GM23338 (cell line): ENCODE data around the gene DNAH10. TPM values are rescaled to one million over a fixed set of nuclear protein-coding genes. Genes with fewer than 3 reads are reported as not detected.

Experiments used
- ATAC-seq: fragments of 200-7000 bp; cut with Tn5 transposase; 3 replicates; pipeline ENCODE4 v1.9.1; 2020
- DNase-seq: peaks from one replicate; pipeline ENCODE4 v3.0.0-alpha.2; 2015; ENCODE audit warnings: low spot score
- H2AFZ ChIP-seq: fragments of 200-600 bp; sonication (generic); 2 replicates; pipeline ENCODE4 v1.8.0; 2016; ENCODE audit warnings: antibody characterized with exemption, mild to moderate bottlenecking, moderate library complexity
- H3F3A ChIP-seq: fragments of 200-600 bp; sonication (generic); replicated peaks from 2 replicates; pipeline ENCODE4 v1.8.0; 2017; ENCODE audit warnings: antibody characterized with exemption, mixed run types, low read depth
- H3K27ac ChIP-seq: fragments of 200-600 bp; sonication (generic); 2 replicates; pipeline ENCODE4 v1.6.1; 2016; ENCODE audit warnings: low read depth
- H3K27me3 ChIP-seq: fragments of 200-600 bp; sonication (generic); 2 replicates; pipeline ENCODE4 v1.8.0; 2016; ENCODE audit warnings: mild to moderate bottlenecking, mixed run types, moderate library complexity; ENCODE audit not compliant: insufficient read depth
- H3K36me3 ChIP-seq: fragments of 200-600 bp; sonication (generic); 2 replicates; pipeline ENCODE4 v1.8.0; 2016; ENCODE audit warnings: mild to moderate bottlenecking; ENCODE audit not compliant: insufficient read depth
- H3K4me1 ChIP-seq: fragments of 200-600 bp; sonication (generic); 2 replicates; pipeline ENCODE4 v1.8.0; 2016; ENCODE audit warnings: mild to moderate bottlenecking, moderate library complexity; ENCODE audit not compliant: insufficient read depth
- H3K4me2 ChIP-seq: fragments of 200-600 bp; sonication (generic); 2 replicates; pipeline ENCODE4 v1.7.1; 2017; ENCODE audit warnings: mixed run types
- H3K4me3 ChIP-seq: fragments of 200-600 bp; sonication (generic); 2 replicates; pipeline ENCODE4 v1.6.1; 2016; ENCODE audit warnings: mixed run types
- H3K79me2 ChIP-seq: fragments of 200-600 bp; sonication (generic); replicated peaks from 2 replicates; pipeline ENCODE4 v1.8.0; 2017; ENCODE audit warnings: mild to moderate bottlenecking; ENCODE audit not compliant: insufficient read depth
- H3K9me2 ChIP-seq: fragments of 200-600 bp; sonication (generic); 2 replicates; pipeline ENCODE4 v1.8.0; 2017; ENCODE audit not compliant: insufficient read depth
- H4K20me1 ChIP-seq: fragments of 200-600 bp; sonication (generic); replicated peaks from 2 replicates; pipeline ENCODE4 v1.8.0; 2017; ENCODE audit warnings: mild to moderate bottlenecking; ENCODE audit not compliant: insufficient read depth
- H3K27ac Mint-ChIP-seq: 2 replicates; pipeline ENCODE4 v1.8.0; 2020; ENCODE audit warnings: inconsistent platforms, mild to moderate bottlenecking, moderate library complexity, mixed read lengths
- H3K27me3 Mint-ChIP-seq: 3 replicates; pipeline ENCODE4 v1.8.0; 2022; ENCODE audit warnings: low read depth, mild to moderate bottlenecking, moderate library complexity, mixed read lengths, inconsistent platforms; ENCODE audit not compliant: insufficient read depth, poor library complexity
- H3K36me3 Mint-ChIP-seq: 3 replicates; pipeline ENCODE4 v1.8.0; 2021; ENCODE audit warnings: low read depth, mild to moderate bottlenecking, inconsistent platforms, moderate library complexity, mixed read lengths
- H3K4me1 Mint-ChIP-seq: 3 replicates; pipeline ENCODE4 v1.8.0; 2020; ENCODE audit warnings: mild to moderate bottlenecking, inconsistent platforms, mixed read lengths
- H3K4me3 Mint-ChIP-seq: 3 replicates; pipeline ENCODE4 v1.8.0; 2021; ENCODE audit warnings: moderate library complexity, mild to moderate bottlenecking, inconsistent platforms, mixed read lengths
- H3K9me3 Mint-ChIP-seq: 3 replicates; pipeline ENCODE4 v1.8.0; 2020; ENCODE audit warnings: moderate library complexity, mild to moderate bottlenecking, inconsistent platforms, mixed read lengths
- CREB1 ChIP-seq: fragments of 250-450 bp; sonication (Bioruptor Pico); IDR thresholded peaks from 2 replicates; pipeline ENCODE4 v1.5.0; 2020; ENCODE audit warnings: low read depth, mild to moderate bottlenecking, moderate library complexity
- ETS1 ChIP-seq: IDR thresholded peaks from 2 replicates; pipeline ENCODE4 v1.6.1; 2016; ENCODE audit warnings: antibody characterized with exemption
- EZH2 ChIP-seq: fragments of 200-600 bp; sonication (generic); IDR thresholded peaks from one replicate; pipeline ENCODE4 v1.8.0; 2017; ENCODE audit warnings: antibody characterized with exemption, mild to moderate bottlenecking, low read depth; ENCODE audit not compliant: unreplicated experiment
- EZH2phosphoT487 ChIP-seq: fragments of 200-600 bp; sonication (generic); IDR thresholded peaks from one replicate; pipeline ENCODE4 v1.8.1; 2018; ENCODE audit warnings: antibody characterized with exemption; ENCODE audit not compliant: unreplicated experiment
- JUNB ChIP-seq: IDR thresholded peaks from one replicate; pipeline ENCODE4 v1.6.1; 2016; ENCODE audit warnings: antibody characterized with exemption; ENCODE audit not compliant: unreplicated experiment
- POLR2AphosphoS5 ChIP-seq: IDR thresholded peaks from 2 replicates; pipeline ENCODE4 v1.6.1; 2016; ENCODE audit warnings: antibody characterized with exemption, low read depth
- STAT1 ChIP-seq: IDR thresholded peaks from one replicate; pipeline ENCODE4 v1.6.1; 2016; ENCODE audit warnings: antibody characterized with exemption; ENCODE audit not compliant: unreplicated experiment
- ZNF114 ChIP-seq: fragments of 250-450 bp; sonication (Bioruptor Pico); IDR thresholded peaks from 2 replicates; pipeline ENCODE4 v1.5.0; 2020; ENCODE audit warnings: mild to moderate bottlenecking, moderate library complexity
- ZNF331 ChIP-seq: fragments of 250-450 bp; sonication (Bioruptor Pico); IDR thresholded peaks from 2 replicates; pipeline ENCODE4 v1.5.0; 2020; ENCODE audit warnings: low read depth, mild to moderate bottlenecking, moderate library complexity
- polyA plus RNA-seq: library from polyadenylated mRNA; unstranded; fragments of >200 nt; fragmentation: Nextera tagmentation; extraction: Ambion mirVana; gene quantifications from 2 replicates; pipeline ENCODE4 v1.2.1, GENCODE V29; 2016
- total RNA-seq: library from RNA; depleted of rRNA; stranded (reverse); fragments of >200 nt; shearing (Covaris generic); gene quantifications from 2 replicates; pipeline ENCODE4 v1.2.3, GENCODE V29; 2014
- TF ChIP-seq, protein P1 (sequence below), 2 experiments: fragments of 200-600 bp in 1 of 2; sonication (generic) in 1 of 2; conservative IDR thresholded peaks; 2 replicates each; pipeline versions ENCODE4 v1.5.1 to v1.6.1; 2016 to 2017; ENCODE audit warnings: antibody characterized with exemption in 2 of 2, low read depth in 2 of 2, mild to moderate bottlenecking in 2 of 2, moderate library complexity in 1 of 2
- TF ChIP-seq, protein P2 (sequence below): IDR thresholded peaks from one replicate; pipeline ENCODE4 v1.6.1; 2018; ENCODE audit warnings: antibody characterized with exemption; ENCODE audit not compliant: unreplicated experiment

The DNAH10 gene
- total and polyA plus RNA-seq, 2 experiments from 2014 or later = 0.03 TPM

GRCh38 chr12:123713398-123713797 lies 48.7 kb upstream of the DNAH10 start:
- Histone ChIP-seq H3K27me3 (no peaks in the 10 kb centered on the region), H3K9me2 (no peaks in the 10 kb centered on the region), H3F3A (no peaks in the 10 kb centered on the region), H4K20me1 (peaks cover 22% of the 10 kb centered on the region), H3K4me2 (peak overlapping the region; percentile 97), H2AFZ (no peak overlapping the region), H3K27ac (no peak overlapping the region), H3K36me3 (no peaks in the 10 kb centered on the region), H3K79me2 (peaks cover 60% of the 10 kb centered on the region), H3K4me1 (peaks cover 15% of the 10 kb centered on the region), H3K4me3 (peak overlapping the region; percentile 98)
- Mint-ChIP-seq H3K36me3 (peaks cover 6% of the 10 kb centered on the region; the same call in 2 of the 3 replicates), H3K27me3 (peaks cover 19% of the 10 kb centered on the region), H3K27ac (no peak overlapping the region), H3K4me3 (peak overlapping the region; percentile 93), H3K9me3 (no peaks in the 10 kb centered on the region; the same call in 2 of the 3 replicates), H3K4me1 (peaks cover 15% of the 10 kb centered on the region)
- DNase-seq (no peak), ATAC-seq (no peak)
- TF ChIP-seq EZH2 = no peak
- TF ChIP-seq, protein P1, sequence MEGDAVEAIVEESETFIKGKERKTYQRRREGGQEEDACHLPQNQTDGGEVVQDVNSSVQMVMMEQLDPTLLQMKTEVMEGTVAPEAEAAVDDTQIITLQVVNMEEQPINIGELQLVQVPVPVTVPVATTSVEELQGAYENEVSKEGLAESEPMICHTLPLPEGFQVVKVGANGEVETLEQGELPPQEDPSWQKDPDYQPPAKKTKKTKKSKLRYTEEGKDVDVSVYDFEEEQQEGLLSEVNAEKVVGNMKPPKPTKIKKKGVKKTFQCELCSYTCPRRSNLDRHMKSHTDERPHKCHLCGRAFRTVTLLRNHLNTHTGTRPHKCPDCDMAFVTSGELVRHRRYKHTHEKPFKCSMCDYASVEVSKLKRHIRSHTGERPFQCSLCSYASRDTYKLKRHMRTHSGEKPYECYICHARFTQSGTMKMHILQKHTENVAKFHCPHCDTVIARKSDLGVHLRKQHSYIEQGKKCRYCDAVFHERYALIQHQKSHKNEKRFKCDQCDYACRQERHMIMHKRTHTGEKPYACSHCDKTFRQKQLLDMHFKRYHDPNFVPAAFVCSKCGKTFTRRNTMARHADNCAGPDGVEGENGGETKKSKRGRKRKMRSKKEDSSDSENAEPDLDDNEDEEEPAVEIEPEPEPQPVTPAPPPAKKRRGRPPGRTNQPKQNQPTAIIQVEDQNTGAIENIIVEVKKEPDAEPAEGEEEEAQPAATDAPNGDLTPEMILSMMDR (conservative IDR thresholded peaks at IDR 0.05; ENCODE audit: low read depth in 2 of 2) = no peak
- no peak for TF ChIP-seq JUNB
- no peak for TF ChIP-seq STAT1

DNA sequence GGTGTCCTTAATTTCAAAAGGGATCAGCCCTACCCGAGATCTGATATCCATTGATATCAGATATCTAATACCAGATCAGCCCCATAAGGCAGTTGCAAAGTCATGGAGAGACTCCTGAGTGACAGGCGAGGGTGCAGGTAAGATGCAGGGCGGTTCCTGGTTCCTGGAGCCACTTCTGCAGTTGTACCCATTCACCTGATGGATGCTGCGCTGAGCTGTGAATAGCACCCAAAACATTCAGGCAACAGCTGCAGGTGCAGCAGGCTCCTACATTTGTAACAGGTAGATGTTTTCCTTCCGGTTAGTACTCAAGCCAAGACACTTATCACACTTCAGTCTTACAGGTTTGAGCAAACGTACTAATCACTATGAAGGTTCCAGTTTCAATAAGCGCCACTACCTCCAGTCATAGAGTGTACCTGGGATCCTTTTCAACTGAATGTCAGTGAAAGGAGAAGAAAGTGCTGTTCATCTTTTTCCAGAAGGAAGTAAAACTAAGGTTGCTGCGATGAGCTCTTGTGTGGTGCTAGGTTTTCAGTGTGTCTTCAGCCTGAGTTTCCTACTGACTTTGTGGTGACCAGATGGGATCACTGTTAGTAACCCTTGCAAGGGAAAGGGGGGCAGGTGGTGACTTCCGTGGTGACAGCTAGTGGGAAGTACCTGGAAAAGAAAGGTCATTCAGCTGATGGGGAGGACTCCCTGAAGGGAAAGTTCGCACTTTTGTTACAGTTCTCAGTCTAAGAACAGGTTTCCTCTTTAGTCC lies 48.1 kb upstream of the DNAH10 start:
- DNase-seq (no peak), ATAC-seq (no peak)
- no peaks in the 10 kb centered on the region; the same call in 2 of the 3 replicates for H3K9me3 Mint-ChIP-seq
- Histone ChIP-seq H3K79me2 (peaks cover 66% of the 10 kb centered on the region), H3K9me2 (no peaks in the 10 kb centered on the region), H3K27ac (no peak overlapping the region), H3K4me2 (peak overlapping the region; percentile 97), H3K36me3 (peaks cover 3% of the 10 kb centered on the region; the same call in 1 of the 2 replicates), H3F3A (no peaks in the 10 kb centered on the region), H3K4me1 (peaks cover 15% of the 10 kb centered on the region), H2AFZ (no peak overlapping the region), H4K20me1 (peaks cover 24% of the 10 kb centered on the region), H3K27me3 (no peaks in the 10 kb centered on the region), H3K4me3 (peak overlapping the region; percentile 98)
- H3K4me3 Mint-ChIP-seq = peak overlapping the region; percentile 93
- TF ChIP-seq CREB1 (CRISPR knock-in tag) (no peak), ZNF114 (CRISPR knock-in tag) (no peak), STAT1 (no peak), POLR2AphosphoS5 (no peak), EZH2phosphoT487 (no peak), EZH2 (no peak), JUNB (no peak), ZNF331 (CRISPR knock-in tag) (no peak), ETS1 (no peak)
- TF ChIP-seq, protein P2, sequence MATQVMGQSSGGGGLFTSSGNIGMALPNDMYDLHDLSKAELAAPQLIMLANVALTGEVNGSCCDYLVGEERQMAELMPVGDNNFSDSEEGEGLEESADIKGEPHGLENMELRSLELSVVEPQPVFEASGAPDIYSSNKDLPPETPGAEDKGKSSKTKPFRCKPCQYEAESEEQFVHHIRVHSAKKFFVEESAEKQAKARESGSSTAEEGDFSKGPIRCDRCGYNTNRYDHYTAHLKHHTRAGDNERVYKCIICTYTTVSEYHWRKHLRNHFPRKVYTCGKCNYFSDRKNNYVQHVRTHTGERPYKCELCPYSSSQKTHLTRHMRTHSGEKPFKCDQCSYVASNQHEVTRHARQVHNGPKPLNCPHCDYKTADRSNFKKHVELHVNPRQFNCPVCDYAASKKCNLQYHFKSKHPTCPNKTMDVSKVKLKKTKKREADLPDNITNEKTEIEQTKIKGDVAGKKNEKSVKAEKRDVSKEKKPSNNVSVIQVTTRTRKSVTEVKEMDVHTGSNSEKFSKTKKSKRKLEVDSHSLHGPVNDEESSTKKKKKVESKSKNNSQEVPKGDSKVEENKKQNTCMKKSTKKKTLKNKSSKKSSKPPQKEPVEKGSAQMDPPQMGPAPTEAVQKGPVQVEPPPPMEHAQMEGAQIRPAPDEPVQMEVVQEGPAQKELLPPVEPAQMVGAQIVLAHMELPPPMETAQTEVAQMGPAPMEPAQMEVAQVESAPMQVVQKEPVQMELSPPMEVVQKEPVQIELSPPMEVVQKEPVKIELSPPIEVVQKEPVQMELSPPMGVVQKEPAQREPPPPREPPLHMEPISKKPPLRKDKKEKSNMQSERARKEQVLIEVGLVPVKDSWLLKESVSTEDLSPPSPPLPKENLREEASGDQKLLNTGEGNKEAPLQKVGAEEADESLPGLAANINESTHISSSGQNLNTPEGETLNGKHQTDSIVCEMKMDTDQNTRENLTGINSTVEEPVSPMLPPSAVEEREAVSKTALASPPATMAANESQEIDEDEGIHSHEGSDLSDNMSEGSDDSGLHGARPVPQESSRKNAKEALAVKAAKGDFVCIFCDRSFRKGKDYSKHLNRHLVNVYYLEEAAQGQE = no peak
- peaks cover 15% of the 10 kb centered on the region for H3K4me1 Mint-ChIP-seq
- peaks cover 19% of the 10 kb centered on the region for H3K27me3 Mint-ChIP-seq
- no peak overlapping the region for H3K27ac Mint-ChIP-seq
- peaks cover 6% of the 10 kb centered on the region; the same call in 2 of the 3 replicates for H3K36me3 Mint-ChIP-seq
